Effector CD8-positive, alpha-beta T cell (primary cell): ENCODE results near the gene ENSA.
A peak's percentile ranks its signal among the peaks of the same experiment; 100 is the strongest.
"Not testable (repeated sequence)": the region's sequence is repeated elsewhere in the genome, so short reads cannot be mapped to it uniquely, and the experiment has no call there.

Experiments
- DNase-seq: peaks from one replicate; lab custom pipeline; 2025; lab: John Stamatoyannopoulos, UW
- total RNA-seq, 4 experiments: gene quantifications; one replicate each; lab custom pipeline; 2026; lab: John Stamatoyannopoulos, UW

Gene ENSA
- total RNA-seq: 142 to 180 (median 152) reads per million in 4 experiments

GRCh38 chr1:150629115-150629928, at the start of gene ENSA:
TSS of gene ENSA (minus strand) at chr1:150629612. CDS start at chr1:150629470, 142 bp downstream.
- peak; percentile 94 for DNase-seq

DNA sequence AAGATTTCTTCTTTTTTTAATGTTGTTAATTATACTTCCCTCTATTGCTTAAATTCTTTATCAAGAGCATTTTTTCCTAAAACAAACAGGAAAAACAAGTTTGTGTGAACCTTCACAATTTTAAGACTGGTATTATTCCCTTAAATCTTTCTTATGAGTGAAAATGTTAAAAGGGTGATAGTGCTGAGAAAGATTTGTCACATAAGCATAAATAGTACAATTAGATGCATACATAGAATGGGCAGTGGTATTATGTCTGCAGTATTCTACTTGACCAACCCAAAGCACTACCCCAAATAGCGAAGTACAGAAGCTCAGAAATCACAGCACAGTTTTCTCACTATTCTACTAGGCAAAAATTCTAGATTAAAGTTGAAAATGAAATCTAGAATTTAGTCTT, 49.6 kb upstream of the ENSA start:
- no peak for DNase-seq

GRCh38 chr1:150674881-150675280, 45.5 kb upstream of the ENSA start:
- DNase-seq: no peak

- DNase-seq: no peak
Measured at GRCh38 chr1:150663321-150663720, 33.9 kb upstream of the ENSA start.

GRCh38 chr1:150662811-150663210, 33.4 kb upstream of the ENSA start:
- DNase-seq: no peak

DNA sequence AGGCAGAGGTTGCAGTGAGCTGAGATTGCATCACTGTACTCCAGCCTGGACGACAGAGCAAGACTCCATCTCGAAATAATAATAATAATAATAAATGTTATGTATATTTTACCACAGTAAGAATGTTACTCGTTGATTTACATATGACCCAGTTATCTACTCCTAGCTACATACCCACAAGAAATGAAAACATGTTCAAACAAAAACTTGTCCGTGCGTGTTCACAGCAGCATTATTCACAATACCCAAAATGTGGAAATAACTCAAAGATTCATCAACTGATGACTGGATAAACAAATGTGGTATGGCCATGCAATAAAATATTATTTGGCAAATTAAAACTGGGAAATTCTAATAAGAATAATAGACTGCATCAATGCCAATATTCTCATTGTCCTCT, 31.7 kb upstream of the ENSA start:
- DNase-seq: no peak

DNA sequence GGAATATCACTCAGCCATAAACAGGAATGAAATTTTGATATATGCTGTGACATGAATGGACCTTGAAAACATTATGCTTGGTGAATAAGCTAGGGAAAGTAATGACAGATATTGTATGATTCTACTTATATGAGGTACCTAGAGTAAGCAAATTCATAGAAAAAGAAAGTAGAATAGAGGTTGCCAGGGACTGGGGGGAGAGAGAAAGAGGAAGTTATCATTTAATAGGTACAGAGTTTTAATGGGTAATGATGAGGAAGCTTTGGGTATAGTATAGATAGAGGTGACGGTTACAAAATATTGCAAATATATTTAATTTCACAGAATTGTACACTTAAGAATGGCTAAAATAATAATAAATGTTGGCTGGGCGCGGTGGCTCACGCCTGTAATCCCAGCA, 31.2 kb upstream of the ENSA start:
- DNase-seq: no peak

DNA sequence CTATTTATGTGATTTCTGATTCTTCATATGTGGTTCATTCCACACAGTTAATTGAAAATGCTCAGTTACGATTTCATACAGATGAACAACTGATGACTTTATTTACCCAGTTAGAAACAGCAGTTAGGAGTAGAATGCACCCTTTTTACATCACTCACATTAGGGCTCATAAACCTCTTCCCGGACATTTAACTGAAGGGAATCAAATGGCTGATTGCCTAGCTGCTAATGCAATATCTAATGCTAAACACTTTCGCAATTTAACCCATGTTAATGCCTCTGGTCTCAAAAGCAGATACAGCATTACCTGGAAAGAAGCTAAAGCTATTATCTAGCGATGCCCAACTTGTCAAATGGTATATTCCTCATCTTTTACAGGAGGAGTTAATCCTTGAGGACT, 27.7 kb upstream of the ENSA start:
- not testable (repeated sequence) for DNase-seq

GRCh38 chr1:150654635-150655034, 25.2 kb upstream of the ENSA start:
- not testable (repeated sequence) for DNase-seq

GRCh38 chr1:150650193-150650592, 20.8 kb upstream of the ENSA start:
- DNase-seq: no peak

DNA sequence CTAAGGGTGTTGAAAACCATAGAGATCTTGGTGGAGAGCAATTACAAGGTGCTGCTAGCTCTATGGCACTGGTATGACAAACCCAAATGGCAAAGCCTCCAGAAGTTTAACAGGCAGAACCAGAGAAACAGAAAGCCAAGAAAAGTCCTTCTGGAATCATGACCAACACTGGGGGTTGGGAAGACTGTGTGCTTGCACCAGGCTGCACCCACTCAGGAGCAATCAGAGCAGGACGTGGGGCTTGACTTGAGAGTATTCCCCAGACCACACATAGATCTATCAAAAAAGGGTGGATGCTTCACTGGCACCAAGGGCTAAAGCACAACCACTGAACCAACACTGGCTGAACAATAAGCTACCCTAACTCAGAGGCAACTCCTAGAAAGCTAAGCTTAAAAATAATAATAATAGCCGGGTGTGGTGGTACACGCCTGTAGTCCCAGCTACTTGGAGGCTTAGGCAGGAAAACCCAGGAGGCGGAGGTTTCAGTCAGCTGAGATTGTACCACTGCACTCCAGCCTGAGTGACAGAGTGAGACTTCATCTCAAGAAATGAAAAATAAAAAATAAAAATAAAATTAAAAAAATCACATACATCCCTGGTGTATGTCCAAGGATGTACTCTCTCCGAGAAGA, 20.1 kb upstream of the ENSA start:
- no peak for DNase-seq

GRCh38 chr1:150642296-150642695, 12.9 kb upstream of the ENSA start:
- no peak for DNase-seq

DNA sequence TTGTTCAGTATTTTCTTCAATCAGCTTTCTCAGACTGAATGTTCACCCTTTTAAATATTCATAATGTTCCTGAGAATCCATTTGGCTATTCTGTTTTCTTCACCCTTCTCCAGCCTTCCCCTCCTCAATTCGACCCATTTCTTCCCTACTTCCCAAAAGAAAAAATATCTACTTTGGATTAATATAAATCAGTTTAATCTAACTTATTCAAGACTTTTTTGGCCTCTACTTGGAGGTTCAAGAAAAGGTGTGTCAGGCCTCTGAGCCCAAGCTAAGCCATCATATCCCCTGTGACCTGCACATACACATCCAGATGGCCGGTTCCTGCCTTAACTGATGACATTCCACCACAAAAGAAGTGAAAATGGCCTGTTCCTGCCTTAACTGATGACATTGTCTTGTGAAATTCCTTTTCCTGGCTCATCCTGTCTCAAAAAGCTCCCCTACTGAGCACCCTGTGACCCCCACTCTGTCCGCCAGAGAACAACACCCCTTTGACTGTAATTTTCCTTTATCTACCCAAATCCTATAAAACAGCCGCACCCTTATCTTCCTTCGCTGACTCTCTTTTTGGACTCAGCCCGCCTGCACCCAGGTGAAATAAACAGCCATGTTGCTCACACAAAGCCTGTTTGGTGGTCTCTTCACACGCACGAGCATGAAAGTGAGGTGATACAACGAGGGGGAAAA, 11.9 kb upstream of the ENSA start:
- DNase-seq: not testable (repeated sequence)

DNA sequence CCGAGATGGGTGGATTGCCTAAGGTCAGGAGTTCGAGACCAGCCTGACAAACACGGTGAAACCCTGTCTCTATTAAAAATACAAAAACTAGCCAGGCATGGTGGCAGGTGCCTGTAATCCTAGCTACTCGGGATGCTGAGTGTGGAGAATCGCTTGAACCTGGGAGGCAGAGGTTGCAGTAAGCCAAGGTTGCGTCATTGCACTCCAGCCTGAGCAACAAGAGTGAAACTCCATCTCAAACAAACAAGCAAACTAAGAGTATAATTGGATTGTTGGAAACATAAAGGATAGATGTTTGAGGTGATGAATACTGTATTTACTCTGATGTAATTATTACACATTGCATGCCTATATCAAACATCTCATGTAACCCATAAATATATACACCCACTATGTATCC, 9.0 kb upstream of the ENSA start:
- DNase-seq: not testable (repeated sequence)

DNA sequence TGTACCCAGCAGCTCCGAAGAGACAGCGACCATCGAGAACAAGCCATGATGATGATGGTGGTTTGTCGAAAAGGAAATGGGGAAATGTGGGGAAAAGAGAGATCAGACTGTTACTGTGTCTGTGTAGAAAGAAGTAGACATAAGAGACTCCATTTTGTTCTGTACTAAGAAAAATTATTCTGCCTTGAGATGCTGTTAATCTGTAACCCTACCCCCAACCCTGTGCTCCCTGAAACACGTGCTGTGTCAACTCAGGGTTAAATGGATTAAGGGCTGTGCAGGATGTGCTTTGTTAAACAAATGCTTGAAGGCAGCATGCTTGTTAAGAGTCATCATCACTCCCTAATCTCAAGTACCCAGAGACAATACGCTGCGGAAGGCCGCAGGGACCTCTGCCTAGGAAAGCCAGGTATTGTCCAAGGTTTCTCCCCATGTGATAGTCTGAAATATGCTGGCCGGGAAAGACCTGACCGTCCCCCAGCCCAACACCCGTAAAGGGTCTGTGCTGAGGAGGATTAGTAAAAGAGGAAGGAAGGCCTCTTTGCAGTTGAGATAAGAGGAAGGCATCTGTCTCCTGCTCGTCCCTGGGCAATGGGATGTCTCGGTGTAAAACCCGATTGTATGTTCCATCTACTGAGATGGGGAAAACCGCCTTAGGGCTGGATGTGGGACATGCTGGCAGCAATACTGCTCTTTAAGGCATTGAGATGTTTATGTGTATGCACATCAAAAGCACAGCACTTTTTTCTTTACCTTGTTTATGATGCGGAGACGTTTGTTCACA, 5.6 kb upstream of the ENSA start:
- not testable (repeated sequence) for DNase-seq

DNA sequence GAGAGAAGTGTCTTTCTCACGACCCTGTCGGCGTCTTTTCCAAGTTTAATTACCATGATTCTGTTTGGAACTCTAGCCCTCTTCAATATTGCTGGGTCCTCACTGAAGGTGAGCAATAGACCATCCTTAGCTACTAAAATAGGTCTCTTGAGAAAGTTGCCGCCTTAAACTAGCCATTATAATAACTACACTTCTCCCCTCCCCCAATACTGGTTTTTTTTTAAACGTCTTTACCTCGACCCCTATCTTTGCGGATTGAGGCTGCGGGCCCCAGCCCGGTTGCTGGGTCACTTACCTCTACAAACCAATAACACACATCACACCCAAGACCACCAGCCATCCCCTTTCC, 672 bp downstream of the ENSA start:
- no peak for DNase-seq

- DNase-seq: no peak
Measured at GRCh38 chr1:150627826-150628410, 1.5 kb downstream of the ENSA start.

- DNase-seq: no peak
Measured at GRCh38 chr1:150626150-150626549, 3.3 kb downstream of the ENSA start.

DNA sequence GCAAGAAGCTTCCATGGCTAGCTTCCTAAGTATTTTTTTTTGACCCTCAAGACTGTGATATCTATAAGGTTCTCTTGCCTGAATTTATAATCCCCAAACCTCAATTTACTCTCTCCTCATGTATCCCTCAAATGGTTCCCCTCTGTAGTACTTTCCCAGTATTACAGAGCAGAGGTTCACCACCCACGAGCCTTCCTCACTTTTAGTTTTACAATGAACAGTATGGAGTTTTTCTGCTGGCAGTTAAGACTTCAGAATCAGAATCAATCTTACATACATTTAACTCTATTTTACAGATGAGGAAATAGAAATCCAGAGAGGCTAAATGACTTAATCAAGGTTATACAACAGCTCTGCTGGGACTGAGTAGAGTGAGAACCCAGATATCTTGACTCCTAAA, 4.9 kb downstream of the ENSA start:
- not testable (repeated sequence) for DNase-seq

- not testable (repeated sequence) for DNase-seq
Measured at GRCh38 chr1:150624134-150624533, 5.3 kb downstream of the ENSA start.

DNA sequence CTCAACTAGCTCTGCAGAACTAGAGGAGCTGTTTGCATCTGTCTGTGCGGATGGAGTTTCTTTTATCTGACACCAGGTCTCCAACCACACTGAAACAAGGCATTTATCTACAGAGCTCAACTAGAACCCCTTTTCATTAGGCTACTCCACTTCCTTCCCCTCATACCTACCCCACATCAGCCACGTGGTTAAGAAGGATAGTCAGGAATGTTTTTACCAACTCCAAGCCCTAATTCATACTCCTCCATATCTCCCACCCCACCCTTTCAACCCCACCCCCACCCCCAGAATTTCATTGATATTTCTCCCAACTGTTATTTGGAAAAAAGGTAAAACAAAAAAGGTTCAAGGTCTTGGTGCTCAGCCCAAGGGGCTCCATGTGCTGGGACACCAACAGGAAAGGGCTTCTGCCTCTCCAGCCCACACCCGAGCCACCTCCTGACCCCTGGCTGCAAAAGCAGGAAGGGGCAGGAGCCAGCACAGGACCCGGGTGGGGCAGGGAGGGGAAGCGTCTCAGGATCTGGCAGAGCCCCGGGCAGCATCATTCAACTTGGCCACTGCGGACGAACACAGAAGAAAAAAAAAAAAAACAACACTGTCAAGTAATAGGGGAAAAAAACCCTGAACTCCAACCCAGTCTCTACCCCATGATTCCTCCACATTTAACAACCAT, 7.0 kb downstream of the ENSA start:
- DNase-seq: no peak
